Endothelial cell of umbilical vein (primary cell): ENCODE data around the gene KIAA0232.

Experiments used
- POLR2A ChIP-seq: IDR thresholded peaks from 2 replicates; pipeline ENCODE4 v1.6.1; 2012; ENCODE audit warnings: low read depth, mild to moderate bottlenecking, control low read depth, low read length
- POLR2AphosphoS5 ChIP-seq: IDR thresholded peaks from 2 replicates; pipeline ENCODE4 v1.6.1; 2012; ENCODE audit warnings: low read depth, mild to moderate bottlenecking, control low read depth, low read length, moderate library complexity; ENCODE audit not compliant: insufficient read depth
- TF ChIP-seq, protein P1 (sequence below), 2 donors: IDR thresholded peaks; 1 replicate in 1 of 2; 2 replicates in 1 of 2; pipeline ENCODE4 v1.5.1; 2011; ENCODE audit warnings: low read length in 2 of 2, mild to moderate bottlenecking in 2 of 2, moderate library complexity in 2 of 2, control low read depth in 1 of 2, inconsistent platforms in 1 of 2, low read depth in 1 of 2; ENCODE audit not compliant: insufficient read depth in 1 of 2; ENCODE audit errors: extremely low read depth in 1 of 2

DNA sequence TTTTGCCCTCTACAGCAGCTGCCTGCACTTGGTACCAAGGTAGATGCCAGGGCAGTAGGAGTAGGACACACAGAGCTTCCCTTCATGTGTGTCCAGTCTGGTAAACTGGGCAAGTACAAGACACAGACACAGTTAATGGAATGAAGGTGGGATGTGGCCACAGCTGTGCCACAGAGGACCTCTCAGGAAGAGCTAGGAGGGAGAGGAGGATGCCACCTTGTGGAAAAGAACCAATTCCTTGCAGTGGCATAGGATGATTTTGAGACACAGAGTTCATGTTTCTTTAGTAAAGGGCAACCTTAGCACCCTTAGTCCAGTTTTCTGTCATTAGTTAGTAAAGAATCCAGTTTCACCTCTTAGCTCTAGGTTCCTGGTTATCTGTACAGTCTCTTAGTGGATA, 90.8 kb downstream of the KIAA0232 start:
- TF ChIP-seq, protein P1, sequence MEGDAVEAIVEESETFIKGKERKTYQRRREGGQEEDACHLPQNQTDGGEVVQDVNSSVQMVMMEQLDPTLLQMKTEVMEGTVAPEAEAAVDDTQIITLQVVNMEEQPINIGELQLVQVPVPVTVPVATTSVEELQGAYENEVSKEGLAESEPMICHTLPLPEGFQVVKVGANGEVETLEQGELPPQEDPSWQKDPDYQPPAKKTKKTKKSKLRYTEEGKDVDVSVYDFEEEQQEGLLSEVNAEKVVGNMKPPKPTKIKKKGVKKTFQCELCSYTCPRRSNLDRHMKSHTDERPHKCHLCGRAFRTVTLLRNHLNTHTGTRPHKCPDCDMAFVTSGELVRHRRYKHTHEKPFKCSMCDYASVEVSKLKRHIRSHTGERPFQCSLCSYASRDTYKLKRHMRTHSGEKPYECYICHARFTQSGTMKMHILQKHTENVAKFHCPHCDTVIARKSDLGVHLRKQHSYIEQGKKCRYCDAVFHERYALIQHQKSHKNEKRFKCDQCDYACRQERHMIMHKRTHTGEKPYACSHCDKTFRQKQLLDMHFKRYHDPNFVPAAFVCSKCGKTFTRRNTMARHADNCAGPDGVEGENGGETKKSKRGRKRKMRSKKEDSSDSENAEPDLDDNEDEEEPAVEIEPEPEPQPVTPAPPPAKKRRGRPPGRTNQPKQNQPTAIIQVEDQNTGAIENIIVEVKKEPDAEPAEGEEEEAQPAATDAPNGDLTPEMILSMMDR (IDR thresholded peaks at IDR 0.05; ENCODE audit: extremely low read depth in 1 of 2, insufficient read depth in 1 of 2, low read depth in 1 of 2, low read length in 2 of 2): peak in 1 of 2 donors; percentile 19
- TF ChIP-seq POLR2AphosphoS5 (no peak), POLR2A (no peak)
